Measurements from ENCODE around the gene PDCD1LG2. TPM values are rescaled to one million over a fixed set of nuclear protein-coding genes. Genes with fewer than 3 reads are reported as not detected.

Gene PDCD1LG2
- total RNA-seq, 1 experiment from 2014 or later: 0.47 TPM

GRCh38 chr9:5466766-5467165 lies 43.6 kb upstream of the PDCD1LG2 start:
- H3K9me3 ChIP-seq (ENCODE audit: low read depth, low read length, poor library complexity, severe bottlenecking): no peaks in the 10 kb centered on the region
- H3K4me3 ChIP-seq (ENCODE audit: low read depth, low read length, poor library complexity, severe bottlenecking): no peak overlapping the region
- POLR2A ChIA-PET (ENCODE audit: low non-redundant PET): interaction anchor here (0.5 kb wide), 1 partner anchor 38 kb away, joined by 3 read pairs; no protein-coding TSS in a partner anchor
- no peaks in the 10 kb centered on the region for H3K27me3 ChIP-seq (replicated peaks; ENCODE audit: insufficient read depth, low read depth, low read length, poor library complexity)
- intact Hi-C loops (cut with micrococcal nuclease; ENCODE audit: unreplicated experiment): no loop called here
- CTCF ChIA-PET: no interaction called here
- no TSS peak for BruUV-seq (replicated peaks)
- TF ChIP-seq CTCF (conservative IDR thresholded peaks at IDR 0.05; ENCODE audit: low read depth, low read length): no peak
- no peak for TF ChIP-seq EZH2 (IDR thresholded peaks at IDR 0.05; ENCODE audit: borderline replicate concordance, low read depth, low read length, poor library complexity, severe bottlenecking)
- no peak for DNase-seq (ENCODE audit: low spot score)
- H3K36me3 ChIP-seq (ENCODE audit: insufficient read depth, low read length, poor library complexity, severe bottlenecking): no peaks in the 10 kb centered on the region
- no peaks in the 10 kb centered on the region for H3K4me1 ChIP-seq (ENCODE audit: insufficient read depth, low read length, poor library complexity, severe bottlenecking)
- H3K27ac ChIP-seq (ENCODE audit: low read depth, low read length, poor library complexity, severe bottlenecking): no peak overlapping the region

- Histone ChIP-seq H3K4me1 (ENCODE audit: insufficient read depth, low read length, poor library complexity, severe bottlenecking) (no peaks in the 10 kb centered on the region), H3K27me3 (replicated peaks; ENCODE audit: insufficient read depth, low read depth, low read length, poor library complexity) (no peaks in the 10 kb centered on the region), H3K9me3 (ENCODE audit: low read depth, low read length, poor library complexity, severe bottlenecking) (no peaks in the 10 kb centered on the region), H3K36me3 (ENCODE audit: insufficient read depth, low read length, poor library complexity, severe bottlenecking) (no peaks in the 10 kb centered on the region), H3K4me3 (ENCODE audit: low read depth, low read length, poor library complexity, severe bottlenecking) (no peak overlapping the region), H3K27ac (ENCODE audit: low read depth, low read length, poor library complexity, severe bottlenecking) (no peak overlapping the region)
- POLR2A ChIA-PET (ENCODE audit: low non-redundant PET): no interaction called here
- CTCF ChIA-PET: no interaction called here
- BruUV-seq (replicated peaks): no TSS peak
- TF ChIP-seq EZH2 (IDR thresholded peaks at IDR 0.05; ENCODE audit: borderline replicate concordance, low read depth, low read length, poor library complexity, severe bottlenecking) (no peak), CTCF (conservative IDR thresholded peaks at IDR 0.05; ENCODE audit: low read depth, low read length) (no peak)
- intact Hi-C loops (cut with micrococcal nuclease; ENCODE audit: unreplicated experiment): no loop called here
- no peak for DNase-seq (ENCODE audit: low spot score)
These were observed 41.5 kb upstream of the PDCD1LG2 start for GRCh38 chr9:5468850-5469249.

GRCh38 chr9:5470122-5470521 lies 40.2 kb upstream of the PDCD1LG2 start:
- no peak for DNase-seq (ENCODE audit: low spot score)
- H3K36me3 ChIP-seq (ENCODE audit: insufficient read depth, low read length, poor library complexity, severe bottlenecking): no peaks in the 10 kb centered on the region
- no peaks in the 10 kb centered on the region for H3K27me3 ChIP-seq (replicated peaks; ENCODE audit: insufficient read depth, low read depth, low read length, poor library complexity)
- ChIA-PET POLR2A (ENCODE audit: low non-redundant PET) (interaction anchor here (0.5 kb wide), 1 partner anchor 29 kb away, joined by 3 read pairs; no protein-coding TSS in a partner anchor), CTCF (interaction anchor here (0.7 kb wide), 1 partner anchor 20 kb away, joined by 3 read pairs; the partner anchor contains the start of gene CD274)
- H3K4me3 ChIP-seq (ENCODE audit: low read depth, low read length, poor library complexity, severe bottlenecking): no peak overlapping the region
- no TSS peak for BruUV-seq (replicated peaks)
- no peaks in the 10 kb centered on the region for H3K4me1 ChIP-seq (ENCODE audit: insufficient read depth, low read length, poor library complexity, severe bottlenecking)
- no peaks in the 10 kb centered on the region for H3K9me3 ChIP-seq (ENCODE audit: low read depth, low read length, poor library complexity, severe bottlenecking)
- H3K27ac ChIP-seq (ENCODE audit: low read depth, low read length, poor library complexity, severe bottlenecking): no peak overlapping the region
- TF ChIP-seq EZH2 (IDR thresholded peaks at IDR 0.05; ENCODE audit: borderline replicate concordance, low read depth, low read length, poor library complexity, severe bottlenecking): no peak
- TF ChIP-seq CTCF (conservative IDR thresholded peaks at IDR 0.05; ENCODE audit: low read depth, low read length): no peak; the same call in 1 of the 2 replicates
- intact Hi-C loops (cut with micrococcal nuclease; ENCODE audit: unreplicated experiment): no loop called here
